WTC11 (cell line): ENCODE measurements around the gene OPN5. TPM values are rescaled to one million over a fixed set of nuclear protein-coding genes. Genes with fewer than 3 reads are reported as not detected.

ENCODE experiments used
- ATAC-seq: fragments of 200-7000 bp; cut with Tn5 transposase; 2 replicates; pipeline ENCODE4 v1.10.0; 2021; ENCODE audit warnings: mild to moderate bottlenecking, moderate library complexity
- CTCF ChIA-PET: fragments of 300-600 bp; sonication (Branson Sonifier 250); formaldehyde crosslinking; loops from one replicate; lab custom pipeline; 2021; ENCODE audit warnings: antibody characterized with exemption; lab: Charles Lee
- POLR2A ChIA-PET: fragments of 350-600 bp; sonication (Branson Sonifier 250); formaldehyde crosslinking; loops from one replicate; lab custom pipeline; 2021; ENCODE audit warnings: antibody characterized with exemption; lab: Charles Lee
- DNase-seq: peaks from one replicate; pipeline ENCODE4 v3.0.0; 2021; ENCODE audit warnings: low spot score
- H3K27ac Mint-ChIP-seq: 2 replicates; pipeline ENCODE4 v1.8.0; 2021; ENCODE audit warnings: mixed read lengths
- H3K27me3 Mint-ChIP-seq: 2 replicates; pipeline ENCODE4 v1.8.0; 2021; ENCODE audit warnings: low read depth, mild to moderate bottlenecking, moderate library complexity, mixed read lengths
- H3K36me3 Mint-ChIP-seq: 2 replicates; pipeline ENCODE4 v1.8.0; 2021; ENCODE audit warnings: mixed read lengths
- H3K4me1 Mint-ChIP-seq: 2 replicates; pipeline ENCODE4 v1.8.0; 2022; ENCODE audit warnings: mixed read lengths
- H3K4me3 Mint-ChIP-seq: 2 replicates; pipeline ENCODE4 v1.8.0; 2021; ENCODE audit warnings: mild to moderate bottlenecking, moderate library complexity, mixed read lengths
- H3K9me3 Mint-ChIP-seq: 2 replicates; pipeline ENCODE4 v1.8.0; 2021; ENCODE audit warnings: mixed read lengths
- ARID4B ChIP-seq: sonication (generic); formaldehyde crosslinking; IDR thresholded peaks from 2 replicates; pipeline ENCODE4 v1.8.0; 2023; ENCODE audit warnings: missing genetic modification reagents, mild to moderate bottlenecking, borderline replicate concordance
- CREM ChIP-seq: sonication (generic); formaldehyde crosslinking; IDR thresholded peaks from 2 replicates; pipeline ENCODE4 v1.8.1; 2022; ENCODE audit warnings: mild to moderate bottlenecking, missing genetic modification reagents, moderate library complexity
- CTCF ChIP-seq: fragments of 200-600 bp; IDR thresholded peaks from 2 replicates; pipeline ENCODE4 v1.8.0; 2022; ENCODE audit warnings: antibody characterized with exemption
- HMGXB4 ChIP-seq: sonication (generic); formaldehyde crosslinking; IDR thresholded peaks from 2 replicates; pipeline ENCODE4 v1.8.1; 2023; ENCODE audit warnings: mild to moderate bottlenecking, moderate library complexity, missing genetic modification reagents
- OVOL2 ChIP-seq: fragments of 250-450 bp; sonication (Bioruptor Pico); IDR thresholded peaks from 2 replicates; pipeline ENCODE4 v1.9.0; 2021; ENCODE audit warnings: mild to moderate bottlenecking, borderline replicate concordance
- SP1 ChIP-seq: sonication (generic); formaldehyde crosslinking; conservative IDR thresholded peaks from 2 replicates; pipeline ENCODE4 v1.8.1; 2022; ENCODE audit warnings: missing genetic modification reagents
- ZBTB43 ChIP-seq: sonication (generic); formaldehyde crosslinking; IDR thresholded peaks from 2 replicates; pipeline ENCODE4 v1.8.1; 2023; ENCODE audit warnings: mild to moderate bottlenecking, missing genetic modification reagents
- ZMAT4 ChIP-seq: fragments of 250-450 bp; sonication (Bioruptor Pico); IDR thresholded peaks from 2 replicates; pipeline ENCODE4 v1.9.0; 2021; ENCODE audit warnings: mild to moderate bottlenecking
- ZNF317 ChIP-seq: sonication (generic); formaldehyde crosslinking; IDR thresholded peaks from 2 replicates; pipeline ENCODE4 v1.8.1; 2023; ENCODE audit warnings: low read depth, mild to moderate bottlenecking, moderate library complexity, missing genetic modification reagents, borderline replicate concordance
- ZNF425 ChIP-seq: fragments of 250-450 bp; sonication (Bioruptor Pico); conservative IDR thresholded peaks from 2 replicates; pipeline ENCODE4 v1.9.0; 2021; ENCODE audit warnings: mild to moderate bottlenecking
- ZNF532 ChIP-seq: fragments of 250-450 bp; sonication (Bioruptor Pico); IDR thresholded peaks from 2 replicates; pipeline ENCODE4 v1.9.0; 2021; ENCODE audit warnings: mild to moderate bottlenecking, borderline replicate concordance
- ZSCAN18 ChIP-seq: fragments of 250-450 bp; sonication (Bioruptor Pico); IDR thresholded peaks from 2 replicates; pipeline ENCODE4 v2.1.2; 2022; ENCODE audit warnings: mild to moderate bottlenecking, moderate library complexity
- total RNA-seq: library from RNA; stranded (reverse); gene quantifications from 3 replicates; pipeline ENCODE4 v1.2.3, GENCODE V29; 2021

OPN5 gene
- total RNA-seq, 1 experiment from 2014 or later, result not detected

GRCh38 chr6:47787620-47788497 is 6.0 kb downstream of the OPN5 start:
- ChIA-PET CTCF (interaction anchor here (0.5 to 2.7 kb wide), 12 partner anchors 9 to 1622 kb away, joined by 3 to 13 read pairs (median 4); no protein-coding TSS in a partner anchor), POLR2A (interaction anchor here (0.6 kb wide), 1 partner anchor 390 kb away, joined by 3 read pairs; no protein-coding TSS in a partner anchor)
- Mint-ChIP-seq H3K27ac (no peak overlapping the region), H3K27me3 (peaks cover 81% of the 10 kb centered on the region), H3K9me3 (no peaks in the 10 kb centered on the region), H3K4me1 (peaks cover 28% of the 10 kb centered on the region), H3K4me3 (no peak overlapping the region), H3K36me3 (no peaks in the 10 kb centered on the region)
- DNase-seq (peak; percentile 71), ATAC-seq (peak; percentile 74)
- TF ChIP-seq CTCF (peak; percentile 93), ZNF317 (CRISPR knock-in tag) (no peak)

- peaks cover 87% of the 10 kb centered on the region for H3K27me3 Mint-ChIP-seq
- ATAC-seq (no peak), DNase-seq (no peak)
- H3K4me3 Mint-ChIP-seq, result no peak overlapping the region
- ChIA-PET POLR2A (interaction anchor here (0.6 kb wide), 1 partner anchor 391 kb away, joined by 3 read pairs; no protein-coding TSS in a partner anchor), CTCF (interaction anchor here (0.5 to 2.7 kb wide), 12 partner anchors 9 to 1622 kb away, joined by 3 to 13 read pairs (median 4); no protein-coding TSS in a partner anchor)
- H3K27ac Mint-ChIP-seq, result no peak overlapping the region
- peaks cover 28% of the 10 kb centered on the region for H3K4me1 Mint-ChIP-seq
- no peaks in the 10 kb centered on the region for H3K9me3 Mint-ChIP-seq
- H3K36me3 Mint-ChIP-seq, result no peaks in the 10 kb centered on the region
- TF ChIP-seq ZMAT4 (CRISPR knock-in tag) (no peak), ZSCAN18 (CRISPR knock-in tag) (no peak), SP1 (CRISPR knock-in tag) (no peak), ZBTB43 (CRISPR knock-in tag) (no peak), ARID4B (no peak), CREM (no peak), ZNF532 (CRISPR knock-in tag) (no peak), OVOL2 (CRISPR knock-in tag) (no peak), ZNF425 (CRISPR knock-in tag) (no peak), HMGXB4 (CRISPR knock-in tag) (no peak)
Measured at GRCh38 chr6:47788498-47788884, 6.7 kb downstream of the OPN5 start.
